PC-3 (cell line): ENCODE data around the gene GPC6. TPM values are rescaled to one million over a fixed set of nuclear protein-coding genes. Genes with fewer than 3 reads are reported as not detected.

Experiments used
- ATAC-seq: fragments of 200-7000 bp; cut with Tn5 transposase; 2 replicates; pipeline ENCODE4 v1.9.1; 2020; ENCODE audit warnings: mild to moderate bottlenecking, moderate library complexity
- BruUV-seq: library from RNA; stranded (reverse); fragments of 400-500 nt; replicated peaks from 2 replicates; lab custom pipeline; 2021; lab: Mats Ljungman, UMichigan
- CTCF ChIA-PET: fragments of 300-600 bp; sonication (Branson Sonifier 250); formaldehyde crosslinking; loops from one replicate; lab custom pipeline; 2022; ENCODE audit warnings: antibody characterized with exemption; lab: Charles Lee
- POLR2A ChIA-PET: fragments of 300-600 bp; sonication (Branson Sonifier 250); formaldehyde crosslinking; loops from one replicate; lab custom pipeline; 2022; ENCODE audit warnings: antibody characterized with exemption; ENCODE audit not compliant: unreplicated experiment; lab: Charles Lee
- DNase-seq: peaks from one replicate; pipeline ENCODE4 v3.0.0-alpha.2; 2015
- H2AFZ ChIP-seq: fragments of 300-600 bp; sonication (generic); 2 replicates; pipeline ENCODE4 v1.6.0; 2016; ENCODE audit warnings: antibody characterized with exemption, low read length
- H3F3A ChIP-seq: fragments of 300-600 bp; sonication (generic); one replicate; pipeline ENCODE4 v1.6.0; 2017; ENCODE audit warnings: antibody characterized with exemption, low read length, control low read depth, mild to moderate bottlenecking; ENCODE audit not compliant: unreplicated experiment
- H3K27ac ChIP-seq: fragments of 300-600 bp; sonication (generic); 2 replicates; pipeline ENCODE4 v1.5.1; 2016; ENCODE audit warnings: mild to moderate bottlenecking, low read length
- H3K27me3 ChIP-seq: fragments of 300-600 bp; sonication (generic); 2 replicates; pipeline ENCODE4 v1.6.1; 2016; ENCODE audit warnings: low read length, mixed read lengths
- H3K36me3 ChIP-seq: fragments of 300-600 bp; sonication (generic); 2 replicates; pipeline ENCODE4 v1.6.1; 2016; ENCODE audit warnings: low read depth, mixed run types, low read length, mixed read lengths
- H3K4me1 ChIP-seq: fragments of 300-600 bp; sonication (generic); 2 replicates; pipeline ENCODE4 v1.5.1; 2016; ENCODE audit warnings: low read length; ENCODE audit not compliant: insufficient read depth
- H3K4me2 ChIP-seq: fragments of 300-600 bp; sonication (generic); 2 replicates; pipeline ENCODE4 v1.6.0; 2016; ENCODE audit warnings: low read length
- H3K4me3 ChIP-seq: fragments of 300-600 bp; sonication (generic); 2 replicates; pipeline ENCODE4 v1.5.1; 2016; ENCODE audit warnings: mild to moderate bottlenecking, low read length, mixed read lengths
- H3K79me2 ChIP-seq: fragments of 300-600 bp; sonication (generic); 2 replicates; pipeline ENCODE4 v1.6.1; 2017; ENCODE audit warnings: low read length, mixed read lengths
- H3K9ac ChIP-seq: fragments of 300-600 bp; sonication (generic); 2 replicates; pipeline ENCODE4 v1.6.0; 2016; ENCODE audit warnings: mild to moderate bottlenecking, low read length
- H3K9me2 ChIP-seq: fragments of 300-600 bp; sonication (generic); replicated peaks from 2 replicates; pipeline ENCODE4 v1.6.1; 2016; ENCODE audit warnings: mixed run types, low read length, mixed read lengths
- H3K9me3 ChIP-seq: fragments of 300-600 bp; sonication (generic); 2 replicates; pipeline ENCODE4 v1.6.1; 2016; ENCODE audit warnings: low read length, mixed read lengths
- H4K20me1 ChIP-seq: fragments of 300-600 bp; sonication (generic); 2 replicates; pipeline ENCODE4 v1.6.1; 2016; ENCODE audit warnings: low read length, mixed read lengths
- CTCF ChIP-seq: fragments of 300-600 bp; sonication (generic); conservative IDR thresholded peaks from 2 replicates; pipeline ENCODE4 v1.5.1; 2017; ENCODE audit warnings: antibody characterized with exemption, low read depth, mild to moderate bottlenecking, low read length
- EZH2 ChIP-seq: fragments of 300-600 bp; sonication (generic); IDR thresholded peaks from one replicate; pipeline ENCODE4 v1.6.1; 2017; ENCODE audit warnings: antibody characterized with exemption, mild to moderate bottlenecking, low read length; ENCODE audit not compliant: unreplicated experiment
- EZH2phosphoT487 ChIP-seq: fragments of 300-600 bp; sonication (generic); IDR thresholded peaks from 2 replicates; pipeline ENCODE4 v1.6.1; 2018; ENCODE audit warnings: mild to moderate bottlenecking, antibody characterized with exemption, low read length, borderline replicate concordance
- intact Hi-C: fragments of 100-400 bp; cut with micrococcal nuclease; formaldehyde crosslinking; loops from 2 replicates; pipeline ENCODE4 v1.9.0; 2023
- total RNA-seq: library from RNA; depleted of rRNA; stranded (reverse); fragments of >200 nt; gene quantifications from 2 replicates; pipeline ENCODE4 v1.2.3, GENCODE V29; 2014

The GPC6 gene
- total RNA-seq, 1 experiment from 2014 or later: 3.5 TPM

DNA sequence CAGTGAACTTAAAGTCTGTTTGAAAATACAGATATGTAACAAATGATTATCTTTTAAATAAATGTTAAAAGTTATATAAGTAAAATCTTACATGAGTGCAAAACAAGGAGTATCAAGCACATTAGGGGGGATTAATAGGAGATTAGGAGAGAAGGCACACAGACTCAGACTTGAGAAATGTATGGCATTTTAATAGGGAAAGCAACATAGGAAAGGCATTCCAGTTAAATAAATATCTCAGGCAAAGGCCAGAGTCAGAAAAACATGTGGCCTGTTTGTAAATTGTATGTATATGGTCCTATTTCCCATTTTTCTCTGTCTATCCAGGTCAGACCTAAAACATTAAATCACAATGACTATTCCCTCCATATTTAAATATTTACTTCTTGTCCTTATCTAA is 462.7 kb downstream of the GPC6 start:
- no peaks in the 10 kb centered on the region for H4K20me1 ChIP-seq
- no peak overlapping the region for H3K4me3 ChIP-seq
- BruUV-seq: no TSS peak
- peak; percentile 36 for DNase-seq
- peak; percentile 85 for ATAC-seq
- CTCF ChIA-PET: no interaction called here
- no peaks in the 10 kb centered on the region for H3K27me3 ChIP-seq
- intact Hi-C loops: no loop called here
- H3K9me2 ChIP-seq: no peaks in the 10 kb centered on the region
- H3K9me3 ChIP-seq: no peaks in the 10 kb centered on the region
- TF ChIP-seq CTCF: no peak
- TF ChIP-seq EZH2: no peak
- no peak for TF ChIP-seq EZH2phosphoT487
- POLR2A ChIA-PET: no interaction called here
- H2AFZ ChIP-seq: no peak overlapping the region
- no peaks in the 10 kb centered on the region for H3K79me2 ChIP-seq
- H3K4me2 ChIP-seq: no peak overlapping the region
- H3K36me3 ChIP-seq: no peaks in the 10 kb centered on the region
- no peak overlapping the region for H3K27ac ChIP-seq
- no peaks in the 10 kb centered on the region for H3K4me1 ChIP-seq
- no peak overlapping the region for H3K9ac ChIP-seq
- no peaks in the 10 kb centered on the region for H3F3A ChIP-seq

GRCh38 chr13:93690139-93690538 is 463.5 kb downstream of the GPC6 start:
- no peak overlapping the region for H3K9ac ChIP-seq
- no peaks in the 10 kb centered on the region for H4K20me1 ChIP-seq
- ATAC-seq (no peak), DNase-seq (peak; percentile 31)
- H3K79me2 ChIP-seq: no peaks in the 10 kb centered on the region
- no peak overlapping the region for H3K4me2 ChIP-seq
- TF ChIP-seq EZH2: no peak
- no peak for TF ChIP-seq CTCF
- H3K9me2 ChIP-seq: no peaks in the 10 kb centered on the region
- intact Hi-C loops: no loop called here
- no peaks in the 10 kb centered on the region for H3K9me3 ChIP-seq
- no peak overlapping the region for H2AFZ ChIP-seq
- H3K36me3 ChIP-seq: no peaks in the 10 kb centered on the region
- H3K4me3 ChIP-seq: no peak overlapping the region
- H3K27me3 ChIP-seq: no peaks in the 10 kb centered on the region
- no peaks in the 10 kb centered on the region for H3F3A ChIP-seq
- no peaks in the 10 kb centered on the region for H3K4me1 ChIP-seq
- ChIA-PET CTCF (no interaction called here), POLR2A (no interaction called here)
- H3K27ac ChIP-seq: no peak overlapping the region
- no TSS peak for BruUV-seq

GRCh38 chr13:93698016-93698613 is 471.5 kb downstream of the GPC6 start:
- intact Hi-C loops: no loop called here
- Histone ChIP-seq H3K4me3 (no peak overlapping the region), H3K79me2 (no peaks in the 10 kb centered on the region), H3K27me3 (no peaks in the 10 kb centered on the region), H3K27ac (no peak overlapping the region), H3K4me1 (no peaks in the 10 kb centered on the region), H3K9ac (no peak overlapping the region), H3K9me2 (no peaks in the 10 kb centered on the region), H2AFZ (no peak overlapping the region), H3F3A (no peaks in the 10 kb centered on the region), H3K4me2 (no peak overlapping the region), H4K20me1 (no peaks in the 10 kb centered on the region), H3K9me3 (no peaks in the 10 kb centered on the region), H3K36me3 (no peaks in the 10 kb centered on the region)
- ATAC-seq (no peak), DNase-seq (no peak)
- TF ChIP-seq CTCF (no peak), EZH2phosphoT487 (no peak), EZH2 (no peak)
- ChIA-PET POLR2A (no interaction called here), CTCF (no interaction called here)
- no TSS peak for BruUV-seq
